ENCODE data around the gene MPC1L.
A peak's percentile ranks its signal among the peaks of the same experiment; 100 is the strongest.

MPC1L gene

GRCh38 chrX:40632199-40632598 lies 9.0 kb downstream of the MPC1L start:
- DNase-seq, result no peak

- no peak for DNase-seq
Measured at GRCh38 chrX:40637687-40638086, 14.5 kb downstream of the MPC1L start.

- DNase-seq, result no peak
Measured at GRCh38 chrX:40644176-40644575, 20.9 kb downstream of the MPC1L start.

- peak; percentile 19 to 40 for DNase-seq
Measured at GRCh38 chrX:40644821-40645358, 21.7 kb downstream of the MPC1L start.

GRCh38 chrX:40646489-40647306 lies 23.5 kb downstream of the MPC1L start:
- DNase-seq, result peak; percentile 24 to 27

GRCh38 chrX:40647307-40648197 lies 24.3 kb downstream of the MPC1L start, which contains the start of gene CXorf38:
Gene CXorf38 (minus strand): TSS chrX:40647561. CDS start chrX:40647520, 41 bp downstream.
- DNase-seq, result peak; percentile 89 to 92

- peak; percentile 66 to 75 for DNase-seq
Measured at GRCh38 chrX:40651620-40652223, 28.5 kb downstream of the MPC1L start.

- no peak for DNase-seq
Measured at GRCh38 chrX:40652664-40653063, 29.4 kb downstream of the MPC1L start.

- no peak for DNase-seq
Measured at GRCh38 chrX:40653535-40653934, 30.3 kb downstream of the MPC1L start.

- DNase-seq, result no peak
Measured at GRCh38 chrX:40660381-40660780, 37.2 kb downstream of the MPC1L start.

- DNase-seq, result no peak
Measured at GRCh38 chrX:40661489-40661888, 38.3 kb downstream of the MPC1L start.

- no peak for DNase-seq
Measured at GRCh38 chrX:40663078-40663740, 40.0 kb downstream of the MPC1L start.

GRCh38 chrX:40663880-40664630 lies 40.8 kb downstream of the MPC1L start:
- DNase-seq, result no peak

GRCh38 chrX:40671126-40671525 lies 47.9 kb downstream of the MPC1L start:
- DNase-seq, result no peak
